B cell (primary cell): ENCODE data around the gene ACSF2. TPM values are rescaled to one million over a fixed set of nuclear protein-coding genes. Genes with fewer than 3 reads are reported as not detected.
A peak's percentile ranks its signal among the peaks of the same experiment; 100 is the strongest.
"Not testable (repeated sequence)": the region's sequence is repeated elsewhere in the genome, so short reads cannot be mapped to it uniquely, and the experiment has no call there.

Source experiments
- ATAC-seq: fragments of 200-7000 bp; cut with Tn5 transposase; one replicate; pipeline ENCODE4 v1.10.0; 2021; ENCODE audit warnings: low read depth, mild to moderate bottlenecking, moderate number of reproducible peaks, moderate library complexity
- CTCF ChIA-PET: fragments of 350-600 bp; sonication (Branson Sonifier 250); formaldehyde crosslinking; loops from one replicate; lab custom pipeline; 2021; ENCODE audit warnings: antibody characterized with exemption, inconsistent platforms; lab: Charles Lee
- POLR2A ChIA-PET: fragments of 350-600 bp; sonication (Branson Sonifier 250); formaldehyde crosslinking; loops from one replicate; lab custom pipeline; 2021; ENCODE audit warnings: antibody characterized with exemption; lab: Charles Lee
- DNase-seq: peaks from one replicate; pipeline ENCODE4 v3.0.0; 2013
- H2AFZ ChIP-seq: 2 replicates; pipeline ENCODE4 v1.6.1; 2012; ENCODE audit warnings: mild to moderate bottlenecking, low read depth, low read length; ENCODE audit not compliant: insufficient read depth, poor library complexity, severe bottlenecking
- H3K27ac ChIP-seq, 2 donors: 1 replicate in 1 of 2; 2 replicates in 1 of 2; pipeline ENCODE4 v1.5.1; 2012 to 2013; ENCODE audit warnings: low read length in 2 of 2, mild to moderate bottlenecking in 2 of 2, moderate library complexity in 1 of 2
- H3K27me3 ChIP-seq, 4 experiments: fragments of 200-600 bp in 1 of 4; sonication (generic) in 1 of 4; replicated peaks in 1 of 4; 1 replicate in 2 of 4; 2 replicates in 2 of 4; pipeline versions ENCODE4 v1.6.1 to v1.7.0; 2013 to 2016; ENCODE audit warnings: low read length in 3 of 4, mild to moderate bottlenecking in 2 of 4, mixed read lengths in 1 of 4, moderate library complexity in 1 of 4; ENCODE audit not compliant: insufficient read depth in 4 of 4, control insufficient read depth in 3 of 4; ENCODE audit errors: control extremely low read depth in 1 of 4
- H3K36me3 ChIP-seq, 2 experiments: replicated peaks in 1 of 2; 1 replicate in 1 of 2; 2 replicates in 1 of 2; pipeline versions ENCODE4 v1.6.1 to v1.7.1; 2013; ENCODE audit warnings: low read length in 1 of 2; ENCODE audit not compliant: insufficient read depth in 2 of 2, control insufficient read depth in 1 of 2; ENCODE audit errors: control extremely low read depth in 1 of 2, extremely low read depth in 1 of 2
- H3K4me1 ChIP-seq, 2 donors: fragments of 200-600 bp in 1 of 2; sonication (generic) in 1 of 2; 1 replicate in 1 of 2; 2 replicates in 1 of 2; pipeline versions ENCODE4 v1.5.1 to v1.6.1; 2013 to 2017; ENCODE audit warnings: low read length in 2 of 2; ENCODE audit not compliant: control insufficient read depth in 2 of 2, insufficient read depth in 2 of 2
- H3K4me2 ChIP-seq: replicated peaks from 2 replicates; pipeline ENCODE3; 2012; ENCODE audit warnings: mild to moderate bottlenecking, low read depth, low read length; ENCODE audit not compliant: poor library complexity, severe bottlenecking
- H3K4me3 ChIP-seq, 5 experiments: fragments of 200-600 bp in 1 of 5; sonication (generic) in 1 of 5; 1 replicate in 3 of 5; 2 replicates in 2 of 5; pipeline versions ENCODE4 v1.5.1 to v1.7.0; 2011 to 2016; ENCODE audit warnings: low read length in 4 of 5, mild to moderate bottlenecking in 4 of 5, low read depth in 2 of 5, control low read depth in 1 of 5, moderate library complexity in 1 of 5; ENCODE audit not compliant: insufficient read depth in 1 of 5; ENCODE audit errors: control extremely low read depth in 1 of 5, extremely low read depth in 1 of 5
- H3K79me2 ChIP-seq: fragments of 200-600 bp; sonication (generic); one replicate; pipeline ENCODE4 v1.6.0; 2016; ENCODE audit warnings: low read length; ENCODE audit not compliant: control insufficient read depth, insufficient read depth
- H3K9ac ChIP-seq: fragments of 200-600 bp; sonication (generic); 2 replicates; pipeline ENCODE4 v1.6.1; 2017; ENCODE audit warnings: mild to moderate bottlenecking, low read length, moderate library complexity
- H3K9me3 ChIP-seq, 3 donors: one replicate each; pipeline versions ENCODE4 v1.6.1 to v1.7.1; 2013; ENCODE audit warnings: low read length in 2 of 3; ENCODE audit not compliant: control insufficient read depth in 2 of 3, insufficient read depth in 1 of 3; ENCODE audit errors: control extremely low read depth in 1 of 3
- H4K20me1 ChIP-seq: 2 replicates; pipeline ENCODE4 v1.6.0; 2012; ENCODE audit warnings: mild to moderate bottlenecking, low read length; ENCODE audit not compliant: insufficient read depth, control insufficient read depth, poor library complexity, severe bottlenecking
- H3K27ac Mint-ChIP-seq: one replicate; pipeline ENCODE4 v1.8.0; 2021; ENCODE audit warnings: mixed read lengths
- H3K27me3 Mint-ChIP-seq: one replicate; pipeline ENCODE4 v1.8.0; 2021; ENCODE audit warnings: mixed read lengths
- H3K4me1 Mint-ChIP-seq: one replicate; pipeline ENCODE4 v1.8.0; 2021; ENCODE audit warnings: mixed read lengths
- H3K4me3 Mint-ChIP-seq: one replicate; pipeline ENCODE4 v1.8.0; 2021; ENCODE audit warnings: mixed read lengths
- H3K9me3 Mint-ChIP-seq: one replicate; pipeline ENCODE4 v1.8.0; 2022; ENCODE audit warnings: mixed read lengths; ENCODE audit not compliant: insufficient read depth
- EZH2 ChIP-seq: IDR thresholded peaks from 2 replicates; pipeline ENCODE4 v1.6.1; 2012; ENCODE audit warnings: borderline replicate concordance, low read depth, mild to moderate bottlenecking, moderate library complexity, low read length; ENCODE audit not compliant: insufficient read depth, poor library complexity, severe bottlenecking
- WGBS: methylation state at CpG from one replicate; pipeline ENCODE4 v1.1.5; 2013; ENCODE audit warnings: missing lambda C conversion rate; ENCODE audit not compliant: insufficient coverage; 5-methylcytosine and 5-hydroxymethylcytosine counted together
- intact Hi-C: fragments of 100-400 bp; cut with micrococcal nuclease; formaldehyde crosslinking; loops from one replicate; pipeline ENCODE4 v1.10.0; 2022
- polyA plus RNA-seq: library from polyadenylated mRNA; depleted of rRNA; stranded (reverse); fragments of >200 nt; gene quantifications from 2 replicates; pipeline ENCODE4 v1.2.3, GENCODE V29; 2012
- total RNA-seq, 2 donors: library from RNA; stranded (reverse); fragments of 120-200 nt in 1 of 2; gene quantifications; 1 replicate in 1 of 2; 2 replicates in 1 of 2; pipeline versions ENCODE4 v1.2.3 to v1.2.4, GENCODE V29; 2013 to 2022
- TF ChIP-seq, protein P1 (sequence below): fragments of 200-600 bp; IDR thresholded peaks from one replicate; pipeline ENCODE4 v1.8.0; 2022; ENCODE audit warnings: antibody characterized with exemption, mild to moderate bottlenecking

ACSF2 gene
- total and polyA plus RNA-seq, 2 donors (not counting 1 experiment from before 2014, with no cell fraction given) = 59.6 to 66.1 TPM

DNA sequence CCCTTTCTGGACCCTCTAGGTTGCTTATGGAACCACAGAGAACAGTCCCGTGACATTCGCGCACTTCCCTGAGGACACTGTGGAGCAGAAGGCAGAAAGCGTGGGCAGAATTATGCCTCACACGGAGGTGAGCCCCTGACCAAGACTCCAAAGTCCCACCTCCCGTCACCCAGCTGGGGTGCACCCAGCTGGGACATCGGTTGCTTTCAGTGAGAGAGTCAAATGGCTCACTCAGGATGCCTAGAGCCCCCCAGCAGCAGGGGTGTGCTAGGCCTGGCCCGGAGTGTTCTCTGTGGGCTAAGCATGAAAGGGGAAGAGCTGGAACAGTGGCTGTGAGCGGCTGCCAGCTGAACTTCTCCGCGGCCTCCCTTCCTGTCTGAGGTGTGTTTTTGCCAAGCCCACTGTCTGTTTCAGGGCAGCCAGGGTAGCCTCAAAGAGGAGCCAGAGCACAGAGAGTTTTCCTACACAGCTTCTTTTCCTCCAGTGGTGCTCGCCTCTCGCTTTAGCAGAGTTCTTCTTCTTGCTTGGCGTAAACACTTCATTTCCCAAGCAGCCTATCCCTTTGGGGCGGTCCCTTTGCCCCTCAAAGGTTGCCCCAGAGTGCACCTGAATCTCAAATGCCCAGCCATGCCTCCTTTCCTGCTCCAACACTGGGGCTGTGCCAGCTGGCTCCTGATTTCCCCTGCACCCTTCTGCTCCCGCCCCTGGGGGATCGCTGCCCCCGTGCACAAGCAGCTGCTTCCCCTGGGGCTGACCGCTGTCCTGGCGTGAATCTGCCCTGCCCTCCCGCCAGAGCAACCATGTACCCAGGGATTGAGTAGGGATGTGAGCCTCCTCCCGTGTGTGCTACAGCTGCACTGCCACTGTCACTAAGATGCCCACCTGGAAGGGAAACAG, 45.2 kb downstream of the ACSF2 start:
- Histone ChIP-seq H3K4me2 (no peak overlapping the region), H3K9ac (no peak overlapping the region), H3K79me2 (no peaks in the 10 kb centered on the region), H3K4me3 (no peak overlapping the region), H3K9me3 (peaks cover 0 to 19% (median 0%) of the 10 kb centered on the region in 3 donors), H3K27me3 (peaks cover 0 to 29% (median 10%) of the 10 kb centered on the region in 4 experiments), H3K4me1 (peaks cover 14 to 30% of the 10 kb centered on the region in 2 donors), H4K20me1 (no peaks in the 10 kb centered on the region), H2AFZ (no peak overlapping the region), H3K27ac (no peak overlapping the region), H3K36me3 (peaks cover 0 to 2% of the 10 kb centered on the region in 2 experiments)
- peaks cover 24% of the 10 kb centered on the region for H3K4me1 Mint-ChIP-seq
- DNase-seq (no peak), ATAC-seq (no peak)
- no peak for TF ChIP-seq EZH2
- TF ChIP-seq, protein P1, sequence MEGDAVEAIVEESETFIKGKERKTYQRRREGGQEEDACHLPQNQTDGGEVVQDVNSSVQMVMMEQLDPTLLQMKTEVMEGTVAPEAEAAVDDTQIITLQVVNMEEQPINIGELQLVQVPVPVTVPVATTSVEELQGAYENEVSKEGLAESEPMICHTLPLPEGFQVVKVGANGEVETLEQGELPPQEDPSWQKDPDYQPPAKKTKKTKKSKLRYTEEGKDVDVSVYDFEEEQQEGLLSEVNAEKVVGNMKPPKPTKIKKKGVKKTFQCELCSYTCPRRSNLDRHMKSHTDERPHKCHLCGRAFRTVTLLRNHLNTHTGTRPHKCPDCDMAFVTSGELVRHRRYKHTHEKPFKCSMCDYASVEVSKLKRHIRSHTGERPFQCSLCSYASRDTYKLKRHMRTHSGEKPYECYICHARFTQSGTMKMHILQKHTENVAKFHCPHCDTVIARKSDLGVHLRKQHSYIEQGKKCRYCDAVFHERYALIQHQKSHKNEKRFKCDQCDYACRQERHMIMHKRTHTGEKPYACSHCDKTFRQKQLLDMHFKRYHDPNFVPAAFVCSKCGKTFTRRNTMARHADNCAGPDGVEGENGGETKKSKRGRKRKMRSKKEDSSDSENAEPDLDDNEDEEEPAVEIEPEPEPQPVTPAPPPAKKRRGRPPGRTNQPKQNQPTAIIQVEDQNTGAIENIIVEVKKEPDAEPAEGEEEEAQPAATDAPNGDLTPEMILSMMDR = no peak
- intact Hi-C loops = no loop called here
- ChIA-PET CTCF (interaction anchor here (1.1 kb wide), 1 partner anchor 14 kb away, joined by 3 read pairs; no protein-coding TSS in a partner anchor), POLR2A (interaction anchor here (1.3 kb wide), 1 partner anchor 73 kb away, joined by 3 read pairs; no protein-coding TSS in a partner anchor)
- H3K27me3 Mint-ChIP-seq = peaks cover 6% of the 10 kb centered on the region
- peak overlapping the region; percentile 20 for H3K27ac Mint-ChIP-seq
- H3K9me3 Mint-ChIP-seq = no peaks in the 10 kb centered on the region
- H3K4me3 Mint-ChIP-seq = peak overlapping the region; percentile 37
- 67% methylated on average over 22 of the region's 22 CpGs for WGBS

DNA sequence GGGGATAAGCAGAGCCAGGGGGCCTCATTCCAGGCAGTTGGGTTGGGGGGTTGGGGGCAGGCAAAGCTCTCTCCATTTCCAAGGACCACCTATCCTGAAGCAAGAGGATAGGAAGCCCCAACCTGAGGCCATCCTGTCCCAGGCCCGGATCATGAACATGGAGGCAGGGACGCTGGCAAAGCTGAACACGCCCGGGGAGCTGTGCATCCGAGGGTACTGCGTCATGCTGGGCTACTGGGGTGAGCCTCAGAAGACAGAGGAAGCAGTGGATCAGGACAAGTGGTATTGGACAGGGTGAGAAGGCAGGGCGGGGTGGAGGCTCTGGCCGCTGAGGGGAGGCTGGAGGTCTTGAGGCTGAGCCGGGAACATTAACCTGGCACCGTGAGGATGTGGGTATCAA, 46.3 kb downstream of the ACSF2 start:
- ChIA-PET POLR2A (no interaction called here), CTCF (interaction anchor here (2.9 kb wide), 1 partner anchor 74 kb away, joined by 6 read pairs; the partner anchor contains the start of gene LRRC59)
- H3K27ac ChIP-seq = no peak overlapping the region
- H3K9me3 ChIP-seq = peaks cover 0 to 14% (median 0%) of the 10 kb centered on the region in 3 donors
- 98% methylated on average over 9 of the region's 10 CpGs for WGBS
- H3K9ac ChIP-seq = no peak overlapping the region
- H3K4me2 ChIP-seq = no peak overlapping the region
- H3K27ac Mint-ChIP-seq = no peak overlapping the region
- H3K9me3 Mint-ChIP-seq = no peaks in the 10 kb centered on the region
- no peak overlapping the region for H3K4me3 ChIP-seq
- H3K4me3 Mint-ChIP-seq = no peak overlapping the region
- peaks cover 8% of the 10 kb centered on the region for H3K27me3 Mint-ChIP-seq
- intact Hi-C loops = no loop called here
- peaks cover 0 to 2% of the 10 kb centered on the region in 2 experiments for H3K36me3 ChIP-seq
- no peaks in the 10 kb centered on the region for H4K20me1 ChIP-seq
- peaks cover 16% of the 10 kb centered on the region for H3K4me1 Mint-ChIP-seq
- no peak for ATAC-seq
- H3K27me3 ChIP-seq = peaks cover 0 to 33% (median 10%) of the 10 kb centered on the region in 4 experiments
- no peak for DNase-seq
- H3K4me1 ChIP-seq = peaks cover 14 to 20% of the 10 kb centered on the region in 2 donors
- TF ChIP-seq, protein P1 = no peak
- no peak for TF ChIP-seq EZH2
- no peaks in the 10 kb centered on the region for H3K79me2 ChIP-seq
- H2AFZ ChIP-seq = no peak overlapping the region

DNA sequence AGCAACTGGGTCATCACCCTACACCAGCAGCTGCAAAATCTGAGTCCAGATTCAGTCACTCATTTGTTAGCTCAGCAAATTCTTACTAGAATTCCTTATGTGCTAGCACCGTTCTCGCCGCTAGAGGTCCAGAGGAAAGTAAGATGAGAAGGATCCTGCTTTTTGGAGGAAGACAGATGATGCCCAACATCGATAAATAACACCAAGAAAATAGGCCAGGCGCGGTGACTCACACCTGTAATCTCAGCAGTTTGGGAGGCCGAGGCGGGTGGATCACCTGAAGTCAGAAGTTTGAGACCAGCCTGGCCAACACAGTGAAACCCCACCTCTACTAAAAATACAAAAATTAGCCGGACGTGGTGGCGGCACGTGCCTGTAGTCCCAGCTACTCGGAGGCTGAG, 46.7 kb downstream of the ACSF2 start:
- peaks cover 0 to 14% (median 0%) of the 10 kb centered on the region in 3 donors for H3K9me3 ChIP-seq
- H2AFZ ChIP-seq, ATAC-seq, H3K4me3 ChIP-seq, H3K4me2 ChIP-seq, H3K27ac Mint-ChIP-seq, H3K27me3 Mint-ChIP-seq, H3K36me3 ChIP-seq, POLR2A ChIA-PET, H4K20me1 ChIP-seq, H3K9me3 Mint-ChIP-seq, intact Hi-C loops, H3K9ac ChIP-seq, DNase-seq, H3K27ac ChIP-seq, H3K79me2 ChIP-seq, H3K4me3 Mint-ChIP-seq: not testable (repeated sequence)
- CTCF ChIA-PET = interaction anchor here (2.9 kb wide), 1 partner anchor 75 kb away, joined by 6 read pairs; the partner anchor contains the start of gene LRRC59
- peaks cover 0 to 31% (median 10%) of the 10 kb centered on the region in 4 experiments for H3K27me3 ChIP-seq
- peaks cover 11% of the 10 kb centered on the region for H3K4me1 Mint-ChIP-seq
- peaks cover 14 to 22% of the 10 kb centered on the region in 2 donors for H3K4me1 ChIP-seq
- 96% methylated on average over 8 of the region's 13 CpGs for WGBS
